ENCODE data around the gene SMPD1.

SMPD1 gene

GRCh38 chr11:6418557-6419008 is 28.3 kb downstream of the SMPD1 start:
- in situ Hi-C loops (cut with HindIII; ENCODE audit: low sequenced_read_pairs) = no loop called here
- no peak for DNase-seq (ENCODE audit: low read depth)
- no peak for TF ChIP-seq CTCF (IDR thresholded peaks at IDR 0.05; ENCODE audit: low read depth, low read length, missing control alignments)

GRCh38 chr11:6419009-6419631 is 28.8 kb downstream of the SMPD1 start, which contains the start of gene APBB1:
Gene APBB1 (minus strand): TSS chr11:6419094. CDS start chr11:6411347, 7,747 bp downstream.
- in situ Hi-C loops (cut with HindIII; ENCODE audit: low sequenced_read_pairs) = no loop called here
- no peak for DNase-seq (ENCODE audit: low read depth)
- TF ChIP-seq CTCF (IDR thresholded peaks at IDR 0.05; ENCODE audit: low read depth, low read length, missing control alignments) = no peak
- peak within 1 kb of the TSS; percentile 78 for H3K4me3 ChIP-seq (ENCODE audit: low read depth, low read length)

More at GRCh38 chr11:6418557-6419008, 28.3 kb downstream of the SMPD1 start:
- peak overlapping the region; percentile 78 for H3K4me3 ChIP-seq (ENCODE audit: low read depth, low read length)

- no peak overlapping the region for H3K4me3 ChIP-seq (ENCODE audit: low read depth, low read length)
- DNase-seq (ENCODE audit: low read depth) = no peak
- in situ Hi-C loops (cut with HindIII; ENCODE audit: low sequenced_read_pairs) = no loop called here
- TF ChIP-seq CTCF (IDR thresholded peaks at IDR 0.05; ENCODE audit: low read depth, low read length, missing control alignments) = no peak
These were observed 30.4 kb downstream of the SMPD1 start for GRCh38 chr11:6420677-6421076.

GRCh38 chr11:6427516-6427915 is 37.2 kb downstream of the SMPD1 start:
- H3K4me3 ChIP-seq (ENCODE audit: low read depth, low read length) = no peak overlapping the region
- no peak for TF ChIP-seq CTCF (IDR thresholded peaks at IDR 0.05; ENCODE audit: low read depth, low read length, missing control alignments)
- in situ Hi-C loops (cut with HindIII; ENCODE audit: low sequenced_read_pairs) = no loop called here
- no peak for DNase-seq (ENCODE audit: low read depth)

- peak; percentile 24 for DNase-seq (ENCODE audit: low read depth)
- no peak overlapping the region for H3K4me3 ChIP-seq (ENCODE audit: low read depth, low read length)
- in situ Hi-C loops (cut with HindIII; ENCODE audit: low sequenced_read_pairs) = no loop called here
- no peak for TF ChIP-seq CTCF (IDR thresholded peaks at IDR 0.05; ENCODE audit: low read depth, low read length, missing control alignments)
These were observed 41.6 kb downstream of the SMPD1 start for GRCh38 chr11:6431861-6432260.

GRCh38 chr11:6433998-6434660 is 43.9 kb downstream of the SMPD1 start:
- DNase-seq (ENCODE audit: low read depth) = no peak
- TF ChIP-seq CTCF (IDR thresholded peaks at IDR 0.05; ENCODE audit: low read depth, low read length, missing control alignments) = no peak
- H3K4me3 ChIP-seq (ENCODE audit: low read depth, low read length) = no peak overlapping the region
- in situ Hi-C loops (cut with HindIII; ENCODE audit: low sequenced_read_pairs) = no loop called here

Measured in astrocyte of the cerebellum (primary cell).